Hippocampal formation (tissue), 2 donors: ENCODE data around the gene SIGLEC1.

ENCODE experiments used
- DNase-seq, 2 donors: peaks; one replicate each; lab custom pipeline; 2025; lab: John Stamatoyannopoulos, UW

SIGLEC1 gene

DNA sequence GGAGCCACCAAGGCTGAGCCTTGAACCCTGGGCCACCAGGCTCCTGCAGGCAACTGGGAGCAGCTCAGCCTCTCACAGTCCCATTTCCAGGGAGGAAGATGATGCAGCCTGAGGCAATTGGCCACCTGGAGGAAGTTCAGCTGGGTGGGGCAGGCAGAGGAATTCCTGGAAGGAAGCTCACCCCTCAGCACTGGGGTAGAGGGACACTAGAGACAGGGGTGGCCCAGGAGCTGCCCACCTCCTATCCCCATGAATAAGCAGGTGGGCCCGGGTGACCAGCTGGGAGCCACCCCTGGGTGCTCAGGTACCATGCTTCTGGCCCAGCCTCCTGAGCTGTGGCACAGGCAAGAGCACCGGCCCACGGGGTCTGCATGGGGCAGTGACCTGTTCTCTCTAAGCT is 16.5 kb upstream of the SIGLEC1 start:
- DNase-seq = no peak

DNA sequence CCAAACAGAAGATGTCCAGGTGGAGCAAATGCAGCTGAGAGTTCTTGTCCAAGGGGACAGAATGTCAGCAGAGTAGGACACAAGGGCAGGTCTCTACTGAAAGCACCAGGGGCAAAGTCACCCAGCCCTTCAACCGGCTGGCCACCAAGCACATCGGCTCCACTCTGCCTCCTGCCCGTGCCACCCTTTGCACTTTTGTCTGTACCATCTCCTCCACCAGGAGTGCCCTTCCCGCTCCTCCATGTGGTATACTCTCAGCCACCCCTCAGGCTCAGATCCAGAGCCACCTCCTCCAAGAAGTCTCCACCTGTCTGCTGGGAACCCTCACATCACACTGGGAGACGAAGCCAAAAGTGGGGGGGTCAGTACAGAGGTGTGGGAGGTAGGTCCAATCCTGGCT is 16.0 kb upstream of the SIGLEC1 start:
- no peak for DNase-seq

DNA sequence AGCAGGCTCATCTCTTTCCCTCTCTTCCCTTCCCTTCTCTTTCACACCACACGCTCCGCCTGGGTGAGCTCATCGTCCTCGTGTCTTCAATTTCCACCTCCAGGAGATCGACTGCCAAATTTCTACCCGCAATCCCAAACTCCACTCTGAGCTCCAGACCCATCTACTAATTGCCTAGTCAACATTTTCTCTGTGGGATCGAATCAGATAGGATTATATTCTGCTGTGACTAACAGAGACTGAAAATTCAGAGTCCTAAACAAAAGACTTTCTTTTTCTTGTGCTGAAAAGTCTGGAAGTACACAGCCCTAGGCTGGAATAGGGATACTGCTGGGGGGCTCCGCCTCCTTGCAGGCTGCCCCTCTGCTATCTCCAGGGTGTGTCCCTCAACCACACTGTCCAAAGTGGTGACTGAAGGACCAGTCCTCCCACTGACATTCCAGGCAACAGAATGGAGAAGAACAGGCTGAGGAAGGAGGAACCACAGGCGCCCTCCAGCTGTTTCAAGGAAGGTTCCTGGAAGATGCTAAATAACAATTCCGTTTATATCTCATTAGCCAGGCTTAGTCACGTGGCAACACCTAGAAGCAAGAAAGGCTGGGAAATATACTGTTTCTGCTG is 15.1 kb upstream of the SIGLEC1 start:
- no peak for DNase-seq

DNA sequence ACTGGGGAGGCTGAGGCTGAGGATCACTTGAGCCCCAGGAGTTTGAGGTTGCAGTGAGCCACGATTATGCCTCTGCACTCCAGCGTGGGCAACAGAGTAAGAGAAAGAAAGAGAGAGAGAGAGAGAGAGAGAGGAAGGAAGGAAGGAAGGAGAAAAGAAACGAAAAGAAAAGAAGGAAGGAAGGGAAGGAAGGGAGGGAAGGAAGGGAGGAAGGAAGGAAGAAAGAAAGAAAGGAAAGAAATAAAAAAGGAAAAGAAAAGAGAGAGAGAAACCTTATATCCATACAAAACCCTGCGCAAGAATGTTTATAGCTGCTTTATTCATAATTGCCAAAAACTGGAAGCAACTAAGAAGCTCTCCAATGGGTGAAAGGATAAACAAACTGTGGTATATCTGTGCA is 12.0 kb upstream of the SIGLEC1 start:
- DNase-seq = no peak

DNA sequence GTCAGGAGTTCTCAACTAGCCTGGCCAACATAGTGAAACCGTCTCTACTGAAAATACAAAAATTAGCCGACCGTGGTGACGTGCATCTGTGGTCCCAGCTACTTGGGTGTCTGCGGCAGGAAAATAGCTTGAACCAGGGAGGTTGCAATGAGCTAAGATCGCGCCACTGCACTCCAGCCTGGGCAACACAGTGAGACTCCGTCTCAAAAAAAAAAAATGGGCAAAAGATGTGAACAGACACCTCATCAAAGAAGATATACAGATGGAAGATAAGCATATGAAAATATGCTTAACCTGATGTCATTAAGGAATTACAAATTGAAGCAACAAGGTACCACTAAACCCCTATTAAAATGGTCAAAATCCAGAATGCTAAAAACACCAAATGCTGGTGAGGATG is 10.9 kb upstream of the SIGLEC1 start:
- no peak for DNase-seq

DNA sequence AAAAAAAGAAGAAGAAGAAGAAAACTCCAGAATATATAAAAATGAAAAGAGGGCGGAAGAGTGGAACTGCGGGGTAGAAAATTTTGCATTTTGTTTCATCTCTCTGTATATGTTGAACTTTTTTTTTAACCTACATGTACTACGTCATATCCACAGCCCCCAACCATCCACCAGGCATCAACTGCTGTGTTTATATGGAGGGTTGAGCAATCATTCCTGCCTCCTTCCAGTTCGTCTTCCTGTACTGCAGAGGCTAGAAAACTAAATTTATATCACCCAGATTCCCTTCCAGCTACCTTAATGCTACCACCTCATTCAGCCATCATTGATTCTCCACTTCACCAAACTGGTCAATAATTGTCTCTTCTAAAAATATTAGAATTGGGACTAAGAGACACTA is 9.5 kb upstream of the SIGLEC1 start:
- DNase-seq = no peak

DNA sequence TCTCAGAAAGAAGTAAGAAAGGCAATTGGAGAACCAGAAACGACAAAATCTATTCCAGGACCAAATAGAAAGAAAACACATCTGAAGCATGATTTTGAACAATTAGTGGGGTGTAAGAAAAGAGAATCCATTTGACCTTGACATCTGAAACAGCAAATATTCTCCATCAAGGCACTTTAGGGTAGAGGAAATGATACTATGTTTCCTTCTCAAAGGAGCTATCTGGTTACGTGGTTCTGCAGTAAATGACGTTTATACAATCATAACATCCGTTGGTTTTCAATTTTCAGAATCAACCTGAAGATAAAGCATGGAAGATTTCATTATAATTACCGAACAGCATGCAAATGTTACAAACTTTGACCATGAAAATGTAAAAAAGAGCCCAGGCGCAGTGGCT is 8.2 kb upstream of the SIGLEC1 start:
- no peak for DNase-seq

DNA sequence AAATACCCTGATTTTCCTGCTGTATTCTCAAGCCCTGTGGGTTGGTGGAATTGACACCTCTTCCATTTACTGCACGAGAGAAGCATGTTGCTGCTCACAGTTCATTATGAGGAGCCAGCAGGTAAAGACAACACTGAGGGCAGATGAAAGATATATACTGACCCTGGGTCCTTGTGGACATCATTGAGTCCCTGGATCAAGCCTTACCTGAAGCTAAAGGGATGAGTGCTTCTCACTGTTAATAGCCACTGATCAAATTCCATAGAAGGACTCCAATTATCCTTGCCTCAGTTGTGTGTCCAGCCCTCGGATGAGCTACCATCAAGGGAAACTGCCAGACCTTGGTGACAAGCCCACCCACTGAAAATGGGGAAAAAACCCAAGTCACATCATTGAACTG is 7.7 kb upstream of the SIGLEC1 start:
- DNase-seq = no peak

DNA sequence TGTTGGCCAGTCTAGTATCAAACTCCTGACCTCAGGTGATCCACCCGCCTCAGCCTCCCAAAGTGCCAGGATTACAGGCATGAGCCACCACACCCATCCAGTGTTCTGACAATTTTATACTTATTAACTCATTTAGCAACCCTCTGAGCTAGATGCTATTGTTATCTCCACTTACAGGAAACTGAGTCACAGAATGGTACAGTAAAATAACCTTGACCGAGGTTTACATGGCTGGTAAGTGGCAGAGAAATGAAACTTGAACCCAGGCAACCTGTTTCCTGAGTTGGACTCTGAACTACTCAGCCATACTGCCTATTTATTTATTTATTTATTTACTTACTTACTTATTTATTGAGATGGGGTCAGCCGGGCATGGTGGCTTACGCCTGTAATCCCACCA is 6.6 kb upstream of the SIGLEC1 start:
- DNase-seq = no peak

DNA sequence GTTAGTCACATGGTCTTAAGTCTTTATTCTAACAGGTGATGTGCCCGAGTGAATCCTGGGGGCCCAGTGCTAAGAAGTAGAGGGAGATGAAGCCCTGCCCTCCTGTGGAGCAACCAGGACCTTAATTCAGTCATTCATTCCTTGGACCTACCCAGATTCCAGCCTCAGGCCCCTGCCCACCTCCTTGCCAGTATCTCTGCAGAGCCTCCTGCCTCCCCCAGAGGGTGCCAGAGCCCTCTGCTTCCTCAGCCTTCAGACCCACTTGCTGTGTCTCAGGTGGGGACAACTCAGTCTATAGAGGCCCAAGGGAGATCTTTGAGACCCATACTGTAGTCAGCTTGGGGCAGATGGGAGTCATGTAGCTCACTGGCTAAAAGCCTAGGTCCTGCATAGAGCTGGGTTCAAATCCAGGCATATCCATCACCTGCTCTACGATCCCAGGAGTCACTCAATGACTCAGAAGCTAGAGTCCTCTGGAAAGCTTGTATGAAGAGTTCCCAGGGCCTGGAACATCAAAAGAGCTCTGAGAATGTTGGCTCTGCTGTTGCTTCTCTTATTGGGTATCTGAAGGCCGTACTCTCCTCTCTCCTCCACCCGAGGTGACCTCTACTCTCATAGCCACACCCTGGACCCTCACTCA is 3.9 kb upstream of the SIGLEC1 start:
- no peak for DNase-seq

DNA sequence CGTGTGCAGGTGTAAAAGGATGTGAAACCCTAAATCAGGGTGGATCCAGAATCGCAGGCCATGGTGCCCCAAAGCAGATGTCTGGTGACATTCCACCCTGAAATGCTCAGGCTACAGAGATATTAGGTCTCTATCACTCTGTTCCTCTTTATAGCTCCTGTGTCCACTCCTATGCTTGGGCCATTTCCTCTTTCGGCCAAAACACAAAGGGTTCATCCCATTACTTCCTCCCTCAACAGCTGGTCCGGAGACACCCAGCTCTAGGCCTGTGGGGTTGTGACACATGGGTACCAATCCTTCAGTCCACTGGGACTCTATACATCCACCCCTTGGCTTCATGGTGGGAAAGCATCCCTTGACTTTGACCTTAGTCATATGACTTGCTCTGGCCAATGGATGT is 1.7 kb upstream of the SIGLEC1 start:
- DNase-seq = peak in 1 of 2 donors; percentile 14

DNA sequence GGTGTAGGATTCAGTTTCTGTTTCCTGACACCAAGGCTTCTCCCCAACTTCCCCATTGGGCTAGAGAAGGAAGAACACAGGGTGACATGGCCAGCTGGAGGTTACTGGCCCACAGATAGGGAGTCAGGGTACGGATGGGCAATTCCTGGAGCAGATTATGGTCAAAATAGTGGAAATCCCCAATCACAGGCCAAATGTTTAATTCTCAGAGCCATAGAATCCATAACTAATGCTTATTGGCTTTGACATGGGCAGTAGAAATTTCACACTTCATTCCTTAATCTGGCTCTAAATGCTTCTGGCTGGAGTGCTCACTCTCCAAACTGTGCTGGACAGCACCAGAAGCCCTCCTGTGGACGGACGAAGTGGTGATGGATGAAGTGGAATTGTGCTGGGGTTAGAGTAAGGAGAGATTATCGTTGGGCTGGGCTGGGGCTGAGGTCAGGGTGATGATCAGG is 887 bp downstream of the SIGLEC1 start:
- DNase-seq = no peak

DNA sequence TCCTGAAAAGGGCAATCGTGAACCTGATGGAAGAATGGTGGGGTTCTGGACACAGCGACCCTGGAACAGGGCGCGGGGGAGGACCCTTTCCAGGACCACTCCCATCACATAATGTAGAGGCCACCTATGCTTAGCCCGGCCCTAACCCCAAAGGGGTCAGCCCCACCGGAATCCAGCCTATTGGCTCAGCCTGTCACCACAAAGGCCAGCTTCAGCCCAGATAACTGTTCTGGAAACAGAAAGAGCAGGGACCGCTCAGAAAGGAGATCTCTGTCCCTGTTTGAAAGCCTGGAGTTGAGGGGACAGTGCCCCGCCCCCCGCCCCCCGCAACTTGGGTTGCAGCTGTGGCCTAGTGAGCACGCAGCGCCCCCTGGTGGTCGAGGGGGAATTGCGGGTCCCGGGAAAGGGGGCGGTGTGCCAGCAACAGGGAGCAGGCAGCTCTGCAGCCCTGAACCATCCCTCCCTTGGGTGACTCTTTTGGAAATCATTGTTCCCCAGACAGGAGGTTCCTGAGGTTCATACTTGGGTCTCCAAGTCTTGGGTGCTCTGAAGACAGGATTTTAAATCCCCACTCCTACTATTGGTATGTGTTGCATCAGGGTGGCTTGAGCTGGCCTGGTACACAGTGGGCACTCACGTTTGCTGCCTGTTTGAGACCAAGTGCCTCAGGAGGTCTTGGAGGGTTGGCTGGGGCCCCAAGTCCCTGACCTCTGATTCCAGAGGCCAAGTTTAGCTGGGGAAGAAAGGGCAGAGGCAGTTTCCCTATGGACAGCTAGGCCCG is 1.5 kb downstream of the SIGLEC1 start:
- DNase-seq = peak; percentile 28 to 62

DNA sequence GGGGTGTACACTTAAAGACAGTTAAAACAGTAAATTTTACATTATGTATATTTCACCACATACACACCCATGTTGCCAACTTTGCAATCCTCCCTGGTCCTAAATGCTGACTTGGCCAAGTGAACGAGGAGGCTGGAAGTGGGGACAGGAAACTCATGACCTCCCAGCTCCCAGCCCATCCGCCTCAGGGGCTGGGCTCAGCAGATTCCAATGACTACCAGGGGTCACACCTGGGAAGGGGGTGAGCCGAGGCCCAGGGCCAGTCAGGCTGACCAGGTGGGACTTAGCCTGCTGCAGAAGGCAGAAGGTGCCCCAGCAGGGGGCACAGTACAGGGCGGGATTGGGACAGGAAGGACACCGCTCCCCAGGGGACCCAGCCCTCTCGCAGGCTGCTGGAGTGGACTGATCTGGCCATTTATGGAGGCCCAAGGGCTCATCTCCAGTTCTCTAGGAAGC is 2.4 kb downstream of the SIGLEC1 start:
- no peak for DNase-seq

DNA sequence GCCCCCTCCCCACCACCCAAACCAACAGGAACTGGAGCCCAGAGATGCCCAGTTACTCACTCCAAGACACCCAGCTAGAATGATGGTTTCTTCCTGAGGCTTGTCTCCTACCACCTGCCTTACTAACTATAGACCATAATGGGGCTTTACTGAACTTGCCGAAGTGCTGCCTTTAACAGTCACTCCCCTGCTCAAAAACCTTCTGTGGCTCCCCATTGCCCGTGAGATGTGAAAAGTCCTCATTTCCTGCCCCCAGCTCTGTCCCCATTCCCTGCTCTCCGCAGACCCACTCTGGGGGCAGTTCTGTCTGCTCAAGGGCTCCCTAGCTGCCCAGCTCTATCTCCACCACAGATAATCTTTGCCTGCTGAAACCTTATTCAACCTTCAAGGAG is 4.9 kb downstream of the SIGLEC1 start:
- no peak for DNase-seq

DNA sequence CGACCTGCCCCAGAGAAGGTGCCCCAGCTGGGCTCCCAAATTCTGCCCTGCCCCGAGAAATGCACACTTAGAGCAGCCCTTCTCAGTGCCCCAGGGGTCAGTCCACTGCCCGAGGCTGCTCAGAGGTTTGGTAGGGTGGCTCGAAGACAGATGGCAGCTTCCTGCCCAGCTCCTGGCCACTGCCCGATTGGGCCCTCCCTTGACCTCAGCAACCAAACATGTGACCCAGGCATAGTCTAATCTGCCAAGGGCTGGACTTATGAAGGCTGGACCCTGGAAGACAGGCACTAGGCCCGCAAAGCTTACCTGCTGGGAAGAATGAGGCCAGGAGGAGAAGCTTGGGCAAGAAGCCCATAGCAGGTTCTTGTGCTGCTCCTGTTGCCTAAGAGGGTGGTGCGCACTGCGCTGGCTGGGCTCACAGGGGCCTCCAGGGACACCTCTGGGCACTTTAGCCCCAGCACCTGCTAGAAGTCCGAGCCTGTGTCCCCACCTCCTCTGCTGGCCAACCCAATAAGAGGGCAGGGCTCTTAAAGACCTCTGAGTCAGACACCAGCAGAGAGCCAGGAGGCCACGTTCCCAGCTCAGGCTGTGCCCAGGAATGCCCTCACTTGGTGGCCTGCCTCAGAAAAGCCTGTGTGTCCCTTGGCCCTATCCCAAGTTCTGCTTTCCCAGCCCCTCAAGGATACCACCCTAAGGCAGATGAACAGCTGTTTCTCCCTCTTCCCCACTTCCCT is 5.5 kb downstream of the SIGLEC1 start:
- DNase-seq = no peak

DNA sequence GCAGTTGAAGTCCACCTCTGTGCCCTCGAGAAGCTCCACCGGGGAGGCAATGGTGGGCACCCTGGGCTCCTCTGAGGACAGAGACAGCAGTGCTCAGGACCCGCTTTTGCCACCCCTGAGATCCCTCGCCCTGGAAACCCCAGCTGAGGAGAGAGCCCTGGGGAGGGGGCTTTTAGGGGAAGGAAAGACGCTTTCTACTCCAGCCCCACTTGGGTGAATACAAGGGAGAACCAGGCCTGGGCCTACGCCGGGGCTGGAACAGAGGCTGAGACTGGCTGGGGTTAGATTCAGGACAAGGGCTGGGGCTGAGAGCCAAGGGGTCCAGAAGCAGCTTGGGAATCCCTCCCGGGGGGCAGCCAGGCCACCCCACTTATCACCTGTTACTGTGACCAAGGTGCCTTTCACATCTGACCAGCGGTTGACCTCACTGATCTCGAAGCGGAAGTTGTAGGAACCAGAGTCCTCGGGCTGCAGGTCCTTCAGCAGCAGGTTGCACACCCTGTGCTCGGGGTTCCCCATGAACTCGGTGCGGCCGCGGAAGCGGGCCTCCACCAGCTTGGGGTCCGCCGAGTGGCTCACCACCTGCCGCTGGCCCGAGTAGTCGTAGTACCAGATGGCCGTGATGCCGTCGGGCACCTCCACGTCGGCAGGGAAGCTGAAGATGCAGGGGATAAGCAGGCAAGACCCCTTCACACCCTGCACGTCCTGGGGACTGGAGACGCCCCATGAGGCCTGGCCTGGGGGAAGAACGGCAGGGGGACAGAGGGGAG is 6.2 kb downstream of the SIGLEC1 start:
- no peak for DNase-seq

DNA sequence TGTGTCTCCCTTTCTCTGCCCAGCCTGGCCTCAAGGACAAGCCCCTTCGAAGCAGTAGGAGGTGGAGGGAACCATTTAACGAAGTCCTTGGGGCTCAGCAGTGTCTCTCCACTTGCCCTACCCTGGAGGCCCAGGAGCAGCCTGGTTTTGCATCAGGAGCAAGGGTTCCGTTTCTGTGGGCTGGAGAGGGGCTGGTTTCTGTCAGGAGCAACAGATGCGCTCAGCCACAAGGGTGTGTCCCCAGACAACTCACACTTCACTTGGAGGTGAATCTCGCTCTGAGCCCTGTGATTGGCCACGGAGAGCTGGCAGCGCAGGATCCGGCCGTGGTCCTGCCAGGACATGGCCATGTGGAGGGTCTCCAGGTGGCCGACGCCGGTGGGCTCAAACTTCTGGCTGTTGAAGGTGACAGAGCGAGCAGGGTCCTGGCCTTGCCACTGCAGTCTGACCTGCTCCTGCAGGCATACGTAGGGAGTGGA is 6.9 kb downstream of the SIGLEC1 start:
- DNase-seq = no peak

DNA sequence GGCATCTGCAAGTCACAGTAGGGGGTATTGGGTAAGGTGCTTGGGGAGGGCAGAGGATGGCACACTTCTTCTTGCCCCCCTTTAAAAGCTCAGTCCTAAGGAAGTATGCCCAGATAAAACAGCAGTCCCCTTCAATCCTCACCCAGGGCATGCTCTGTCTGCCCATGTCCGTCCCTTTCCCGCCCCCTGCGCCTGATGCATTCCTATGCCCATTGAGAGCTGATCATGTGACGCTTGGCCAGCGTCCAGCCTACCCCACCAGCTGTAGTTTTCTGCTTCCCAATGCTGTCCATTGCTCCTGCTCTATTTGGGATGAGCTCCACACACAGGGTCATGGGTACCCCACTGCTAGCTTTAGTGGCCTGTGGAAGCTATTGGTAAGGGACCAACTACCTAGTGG is 8.3 kb downstream of the SIGLEC1 start:
- DNase-seq = no peak

DNA sequence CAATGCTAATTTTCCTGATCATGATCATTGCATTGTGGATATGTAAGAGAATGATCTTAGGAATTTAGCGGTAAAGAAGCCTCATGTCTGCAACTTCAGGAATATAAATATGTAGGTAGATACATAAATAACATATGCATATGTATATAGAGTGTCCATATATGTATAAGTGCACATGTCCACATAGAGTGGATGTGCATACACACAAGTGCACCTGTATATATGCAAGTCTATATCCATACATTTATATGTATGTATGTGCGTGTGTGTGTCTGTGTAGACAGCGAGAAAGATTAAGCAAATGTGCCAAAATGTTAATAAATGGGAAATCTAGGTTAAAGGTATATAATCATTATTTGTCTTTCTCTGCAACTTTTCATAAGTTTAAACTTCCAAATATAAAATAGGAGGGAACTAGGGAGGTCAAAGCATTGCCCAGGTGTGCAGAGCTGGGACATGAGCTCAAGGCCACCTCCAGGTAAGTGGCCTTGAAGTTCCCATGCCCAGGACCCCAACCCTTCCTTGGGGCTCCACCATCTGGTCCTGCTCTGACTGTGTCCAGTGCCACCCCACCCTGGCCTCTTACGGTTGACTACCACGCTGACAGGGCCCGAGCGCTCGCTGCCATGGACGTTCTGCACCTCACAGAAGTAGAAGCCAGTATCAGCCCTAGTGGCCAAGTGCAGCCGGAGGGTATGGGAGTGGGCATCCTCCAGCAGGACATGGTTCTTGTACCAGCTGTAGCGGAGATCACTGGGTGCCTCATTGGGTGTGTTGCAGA is 9.6 kb downstream of the SIGLEC1 start:
- DNase-seq = no peak
